KOPT-K1 (cell line): ENCODE measurements around the gene PISD.

Source experiments
- H3K27ac ChIP-seq: fragments of 200-600 bp; sonication (generic); 2 replicates; pipeline ENCODE4 v1.5.1; 2016; ENCODE audit warnings: antibody characterized with exemption, mild to moderate bottlenecking, low read depth, low read length; ENCODE audit not compliant: poor library complexity, severe bottlenecking
- H3K36me3 ChIP-seq: fragments of 200-600 bp; sonication (generic); 2 replicates; pipeline ENCODE4 v1.5.1; 2017; ENCODE audit warnings: antibody characterized with exemption, mild to moderate bottlenecking, low read length, moderate library complexity; ENCODE audit not compliant: insufficient read depth
- H3K9me3 ChIP-seq: fragments of 200-600 bp; sonication (generic); 2 replicates; pipeline ENCODE4 v1.5.1; 2017; ENCODE audit warnings: antibody characterized with exemption, low read length, mild to moderate bottlenecking; ENCODE audit not compliant: insufficient read depth, poor library complexity, severe bottlenecking

PISD gene

GRCh38 chr22:31637891-31638618 lies 24.0 kb downstream of the PISD start:
- H3K36me3 ChIP-seq, result 0 out of 2 replicates have a peak, but pooled peaks cover 5% of the 10 kb centered on the region
- H3K27ac ChIP-seq, result no peak overlapping the region
- H3K9me3 ChIP-seq, result no peaks in the 10 kb centered on the region

- Histone ChIP-seq H3K9me3 (no peaks in the 10 kb centered on the region), H3K36me3 (0 out of 2 replicates have a peak, but pooled peaks cover 5% of the 10 kb centered on the region), H3K27ac (no peak overlapping the region)
These were observed 24.5 kb downstream of the PISD start for GRCh38 chr22:31637447-31637890.

GRCh38 chr22:31635638-31636306 lies 26.2 kb downstream of the PISD start:
- Histone ChIP-seq H3K27ac (no peak overlapping the region), H3K9me3 (no peaks in the 10 kb centered on the region), H3K36me3 (no peaks in the 10 kb centered on the region)

GRCh38 chr22:31631436-31631835 lies 30.6 kb downstream of the PISD start:
- Histone ChIP-seq H3K9me3 (no peaks in the 10 kb centered on the region), H3K27ac (peak overlapping the region; percentile 91), H3K36me3 (peaks cover 31% of the 10 kb centered on the region)

GRCh38 chr22:31630331-31631329 lies 31.4 kb downstream of the PISD start:
- Histone ChIP-seq H3K27ac (peak overlapping the region; percentile 91), H3K9me3 (no peaks in the 10 kb centered on the region), H3K36me3 (peaks cover 39% of the 10 kb centered on the region)

GRCh38 chr22:31629741-31630184 lies 32.3 kb downstream of the PISD start:
- H3K9me3 ChIP-seq, result no peaks in the 10 kb centered on the region
- peak overlapping the region; percentile 91 for H3K27ac ChIP-seq
- peaks cover 47% of the 10 kb centered on the region for H3K36me3 ChIP-seq

GRCh38 chr22:31628969-31629708 lies 32.9 kb downstream of the PISD start:
- peaks cover 54% of the 10 kb centered on the region for H3K36me3 ChIP-seq
- H3K9me3 ChIP-seq, result no peaks in the 10 kb centered on the region
- H3K27ac ChIP-seq, result peak overlapping the region; percentile 91

GRCh38 chr22:31628362-31628761 lies 33.7 kb downstream of the PISD start:
- H3K36me3 ChIP-seq, result peaks cover 61% of the 10 kb centered on the region
- H3K9me3 ChIP-seq, result no peaks in the 10 kb centered on the region
- no peak overlapping the region for H3K27ac ChIP-seq

GRCh38 chr22:31627223-31627731 lies 34.7 kb downstream of the PISD start:
- Histone ChIP-seq H3K36me3 (peaks cover 72% of the 10 kb centered on the region), H3K9me3 (no peaks in the 10 kb centered on the region), H3K27ac (no peak overlapping the region)

GRCh38 chr22:31626427-31627150 lies 35.4 kb downstream of the PISD start:
- no peak overlapping the region for H3K27ac ChIP-seq
- H3K9me3 ChIP-seq, result no peaks in the 10 kb centered on the region
- H3K36me3 ChIP-seq, result peaks cover 79% of the 10 kb centered on the region

GRCh38 chr22:31625661-31626426 lies 36.2 kb downstream of the PISD start:
- Histone ChIP-seq H3K27ac (no peak overlapping the region), H3K9me3 (no peaks in the 10 kb centered on the region), H3K36me3 (peaks cover 87% of the 10 kb centered on the region)

- Histone ChIP-seq H3K36me3 (peaks cover 93% of the 10 kb centered on the region), H3K9me3 (no peaks in the 10 kb centered on the region), H3K27ac (no peak overlapping the region)
These were observed 36.8 kb downstream of the PISD start for GRCh38 chr22:31625257-31625640.
